GM12875 (cell line): ENCODE data around the gene YOD1.

Source experiments
- H3K4me3 ChIP-seq: one replicate; pipeline ENCODE4 v1.5.1; 2011; ENCODE audit warnings: low read depth, low read length, control low read depth
- CTCF ChIP-seq: IDR thresholded peaks from 2 replicates; pipeline ENCODE4 v1.5.1; 2011; ENCODE audit warnings: low read depth, mild to moderate bottlenecking, control low read depth, inconsistent platforms, low read length, moderate library complexity, borderline replicate concordance; ENCODE audit not compliant: insufficient read depth

The YOD1 gene

GRCh38 chr1:207014728-207015127 lies 36.3 kb downstream of the YOD1 start:
- TF ChIP-seq CTCF, result no peak
- no peak overlapping the region for H3K4me3 ChIP-seq

GRCh38 chr1:207013321-207014085 lies 37.5 kb downstream of the YOD1 start:
- no peak for TF ChIP-seq CTCF
- H3K4me3 ChIP-seq, result no peak overlapping the region

- no peak overlapping the region for H3K4me3 ChIP-seq
- TF ChIP-seq CTCF, result no peak
Observed at GRCh38 chr1:207010726-207011125, 40.3 kb downstream of the YOD1 start.

- no peak overlapping the region for H3K4me3 ChIP-seq
- no peak for TF ChIP-seq CTCF
Observed at GRCh38 chr1:207009945-207010344, 41.1 kb downstream of the YOD1 start.

- TF ChIP-seq CTCF, result no peak
- H3K4me3 ChIP-seq, result no peak overlapping the region
Observed at GRCh38 chr1:207009182-207009850, 41.7 kb downstream of the YOD1 start.

- no peak overlapping the region for H3K4me3 ChIP-seq
- TF ChIP-seq CTCF, result no peak
Observed at GRCh38 chr1:207007352-207008033, 43.5 kb downstream of the YOD1 start.
